Activated CD4-positive, alpha-beta memory T cell treated with anti-CD3 and anti-CD28 coated beads, Interleukin-2, amount 10 ng/mL, durations not matched to agents 7 days and 5 days (primary cell): ENCODE data around the gene SDK1. TPM values are rescaled to one million over a fixed set of nuclear protein-coding genes. Genes with fewer than 3 reads are reported as not detected.
"Not testable (repeated sequence)": the region's sequence is repeated elsewhere in the genome, so short reads cannot be mapped to it uniquely, and the experiment has no call there.

ENCODE experiments used
- CTCF ChIA-PET: fragments of 350-600 bp; sonication (Branson Sonifier 250); formaldehyde crosslinking; loops from one replicate; lab custom pipeline; 2021; ENCODE audit warnings: antibody characterized with exemption, inconsistent platforms; lab: Charles Lee
- POLR2A ChIA-PET: fragments of 350-600 bp; sonication (Branson Sonifier 250); formaldehyde crosslinking; loops from one replicate; lab custom pipeline; 2021; ENCODE audit warnings: antibody characterized with exemption; lab: Charles Lee
- DNase-seq: peaks from one replicate; pipeline ENCODE4 v3.0.0-alpha.2; 2020
- H3K27ac Mint-ChIP-seq: one replicate; pipeline ENCODE4 v1.8.0; 2021; ENCODE audit warnings: mild to moderate bottlenecking, mixed read lengths
- H3K27me3 Mint-ChIP-seq: one replicate; pipeline ENCODE4 v1.8.0; 2021; ENCODE audit warnings: mixed read lengths
- H3K36me3 Mint-ChIP-seq: one replicate; pipeline ENCODE4 v1.8.0; 2021; ENCODE audit warnings: low read depth, mixed read lengths
- H3K4me1 Mint-ChIP-seq: one replicate; pipeline ENCODE4 v1.8.0; 2021; ENCODE audit warnings: mixed read lengths
- H3K4me3 Mint-ChIP-seq: one replicate; pipeline ENCODE4 v1.8.0; 2021; ENCODE audit warnings: mild to moderate bottlenecking, mixed read lengths
- H3K9me3 Mint-ChIP-seq: one replicate; pipeline ENCODE4 v1.8.0; 2021; ENCODE audit warnings: mixed read lengths
- total RNA-seq, 2 experiments: library from RNA; stranded (reverse); gene quantifications; one replicate each; pipeline ENCODE4 v1.2.3, GENCODE V29; 2021

Gene SDK1
- total RNA-seq, 2 experiments from 2014 or later, result 0.03 to 0.05 TPM

DNA sequence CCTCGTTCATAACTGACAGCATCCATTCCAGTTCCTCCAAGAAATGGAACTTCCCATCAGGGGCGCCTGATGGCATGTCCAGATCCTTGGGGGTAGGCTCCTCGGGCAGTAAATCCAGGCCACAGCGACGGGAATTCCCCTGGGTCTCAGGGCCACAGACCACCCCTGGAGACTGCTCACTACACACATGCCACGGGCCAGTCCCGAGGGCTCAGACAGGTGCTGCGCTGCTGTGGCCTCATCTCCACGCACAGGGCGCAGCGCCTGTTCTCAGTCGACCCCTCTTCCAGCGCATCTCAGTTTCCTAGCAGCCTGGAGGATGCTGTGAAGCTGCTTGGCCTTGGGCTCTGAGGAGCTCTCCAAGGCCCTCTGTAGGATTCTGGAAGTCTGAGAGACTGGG, 907.5 kb downstream of the SDK1 start:
- Mint-ChIP-seq H3K36me3 (no peaks in the 10 kb centered on the region), H3K4me1 (no peaks in the 10 kb centered on the region), H3K27ac (no peak overlapping the region), H3K4me3 (no peak overlapping the region), H3K9me3 (no peaks in the 10 kb centered on the region), H3K27me3 (no peaks in the 10 kb centered on the region)
- ChIA-PET CTCF (no interaction called here), POLR2A (no interaction called here)
- no peak for DNase-seq

DNA sequence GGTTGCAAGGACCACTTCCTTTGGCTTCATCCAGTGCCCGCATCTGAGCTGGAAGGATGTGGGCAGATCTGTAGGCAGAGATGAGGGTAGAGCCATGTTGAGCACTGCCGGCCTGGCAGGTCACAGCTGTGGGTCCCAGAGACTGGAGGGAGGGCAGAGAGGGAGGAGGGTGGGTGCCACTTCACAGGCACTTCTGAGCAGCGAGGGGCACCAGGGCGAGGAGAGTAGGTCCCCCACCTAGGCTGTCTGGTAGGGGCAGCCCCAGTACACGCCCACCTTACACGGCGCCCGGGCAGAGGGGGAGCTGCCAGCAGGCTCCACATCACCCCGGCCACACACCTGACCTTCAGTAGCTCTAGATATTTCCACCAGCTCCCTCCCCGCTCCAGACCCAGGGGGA, 908.1 kb downstream of the SDK1 start:
- no peak for DNase-seq
- Mint-ChIP-seq H3K9me3 (no peaks in the 10 kb centered on the region), H3K36me3 (no peaks in the 10 kb centered on the region), H3K27ac (no peak overlapping the region), H3K4me1 (no peaks in the 10 kb centered on the region), H3K27me3 (no peaks in the 10 kb centered on the region), H3K4me3 (no peak overlapping the region)
- ChIA-PET POLR2A (no interaction called here), CTCF (no interaction called here)

GRCh38 chr7:4209966-4210365, 908.9 kb downstream of the SDK1 start:
- no peaks in the 10 kb centered on the region for H3K27me3 Mint-ChIP-seq
- H3K4me1 Mint-ChIP-seq, result no peaks in the 10 kb centered on the region
- H3K36me3 Mint-ChIP-seq, result no peaks in the 10 kb centered on the region
- ChIA-PET CTCF (no interaction called here), POLR2A (no interaction called here)
- DNase-seq, result no peak
- H3K9me3 Mint-ChIP-seq, result no peaks in the 10 kb centered on the region
- H3K27ac Mint-ChIP-seq, result no peak overlapping the region
- no peak overlapping the region for H3K4me3 Mint-ChIP-seq

GRCh38 chr7:4210821-4211220, 909.8 kb downstream of the SDK1 start:
- no peaks in the 10 kb centered on the region for H3K9me3 Mint-ChIP-seq
- no peaks in the 10 kb centered on the region for H3K4me1 Mint-ChIP-seq
- H3K27ac Mint-ChIP-seq, result no peak overlapping the region
- ChIA-PET POLR2A (no interaction called here), CTCF (no interaction called here)
- no peaks in the 10 kb centered on the region for H3K27me3 Mint-ChIP-seq
- H3K4me3 Mint-ChIP-seq, result no peak overlapping the region
- no peaks in the 10 kb centered on the region for H3K36me3 Mint-ChIP-seq
- no peak for DNase-seq

DNA sequence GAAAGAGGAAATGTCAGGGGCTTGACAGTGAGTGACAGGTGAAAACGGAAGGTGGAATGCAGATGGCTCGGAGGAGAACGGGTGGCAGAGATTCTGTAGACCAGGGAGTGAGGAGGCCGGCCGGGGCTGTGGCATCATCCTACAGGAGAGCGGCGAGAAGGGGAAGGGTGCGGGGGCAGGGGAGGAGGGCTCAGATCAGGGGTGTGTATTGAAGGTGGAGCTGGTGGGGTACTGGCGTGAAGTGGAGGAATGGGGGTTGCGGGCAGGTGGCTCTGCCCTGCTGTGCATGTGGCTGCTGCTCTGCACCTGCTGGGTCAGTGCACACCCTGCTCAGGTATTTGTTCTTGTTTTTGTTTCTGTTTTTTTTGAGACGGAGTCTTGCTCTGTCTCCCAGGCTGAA, 910.2 kb downstream of the SDK1 start:
- Mint-ChIP-seq H3K27ac (no peak overlapping the region), H3K4me3 (no peak overlapping the region), H3K27me3 (no peaks in the 10 kb centered on the region), H3K36me3 (no peaks in the 10 kb centered on the region), H3K4me1 (no peaks in the 10 kb centered on the region), H3K9me3 (no peaks in the 10 kb centered on the region)
- CTCF ChIA-PET, result no interaction called here
- DNase-seq, result no peak
- POLR2A ChIA-PET, result no interaction called here

DNA sequence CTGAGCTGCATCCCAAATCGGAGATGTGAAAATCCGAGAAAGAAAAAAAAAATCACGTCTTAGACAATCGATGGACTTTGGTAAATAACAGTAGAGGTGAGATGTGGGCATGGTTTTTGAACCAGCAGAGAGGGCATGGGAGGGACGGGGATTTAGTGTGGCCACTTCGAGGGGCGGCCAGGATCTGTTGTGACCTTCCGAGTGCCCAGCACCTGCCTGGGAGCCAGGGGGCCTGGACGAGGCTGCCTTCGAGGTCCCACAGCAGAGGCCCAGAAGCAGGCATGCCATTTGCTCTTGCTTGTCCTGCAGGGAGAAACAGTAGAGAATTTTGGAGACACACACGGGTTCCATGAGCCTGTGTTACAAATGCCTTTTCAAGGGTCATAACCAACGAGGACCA, 911.3 kb downstream of the SDK1 start:
- Mint-ChIP-seq H3K4me1 (no peaks in the 10 kb centered on the region), H3K9me3 (no peaks in the 10 kb centered on the region), H3K27me3 (no peaks in the 10 kb centered on the region), H3K4me3 (no peak overlapping the region), H3K27ac (no peak overlapping the region), H3K36me3 (no peaks in the 10 kb centered on the region)
- POLR2A ChIA-PET, result no interaction called here
- CTCF ChIA-PET, result no interaction called here
- DNase-seq, result no peak

- Mint-ChIP-seq H3K36me3 (no peaks in the 10 kb centered on the region), H3K4me3 (no peak overlapping the region), H3K4me1 (no peaks in the 10 kb centered on the region), H3K9me3 (no peaks in the 10 kb centered on the region), H3K27ac (no peak overlapping the region), H3K27me3 (no peaks in the 10 kb centered on the region)
- no peak for DNase-seq
- CTCF ChIA-PET, result no interaction called here
- POLR2A ChIA-PET, result no interaction called here
Observed at GRCh38 chr7:4214291-4215155, 913.5 kb downstream of the SDK1 start.

GRCh38 chr7:4215176-4215720, 914.2 kb downstream of the SDK1 start:
- no peak overlapping the region for H3K27ac Mint-ChIP-seq
- ChIA-PET CTCF (no interaction called here), POLR2A (no interaction called here)
- H3K4me3 Mint-ChIP-seq, result no peak overlapping the region
- no peak for DNase-seq
- no peaks in the 10 kb centered on the region for H3K4me1 Mint-ChIP-seq
- H3K9me3 Mint-ChIP-seq, result no peaks in the 10 kb centered on the region
- no peaks in the 10 kb centered on the region for H3K36me3 Mint-ChIP-seq
- no peaks in the 10 kb centered on the region for H3K27me3 Mint-ChIP-seq

DNA sequence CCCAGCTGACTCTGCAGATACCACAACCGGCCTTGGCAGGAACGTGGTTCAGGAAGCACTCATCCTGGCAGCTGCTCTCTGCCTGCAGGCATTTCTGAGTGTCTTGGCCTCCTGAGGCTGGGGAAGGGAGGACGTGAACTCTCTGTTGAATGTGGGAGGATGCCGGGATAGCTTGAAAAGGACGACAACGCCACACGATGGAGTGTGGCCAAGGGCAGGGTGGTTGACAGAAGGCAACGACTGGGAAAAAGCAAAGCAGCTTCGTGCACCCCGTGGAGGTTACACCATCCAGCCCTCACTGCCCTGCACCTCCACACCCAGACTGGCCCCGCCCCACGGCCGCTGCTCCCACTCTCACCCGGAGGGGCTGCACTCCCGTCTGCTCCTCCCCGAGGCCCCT, 915.0 kb downstream of the SDK1 start:
- Mint-ChIP-seq H3K4me1 (no peaks in the 10 kb centered on the region), H3K27me3 (no peaks in the 10 kb centered on the region)

DNA sequence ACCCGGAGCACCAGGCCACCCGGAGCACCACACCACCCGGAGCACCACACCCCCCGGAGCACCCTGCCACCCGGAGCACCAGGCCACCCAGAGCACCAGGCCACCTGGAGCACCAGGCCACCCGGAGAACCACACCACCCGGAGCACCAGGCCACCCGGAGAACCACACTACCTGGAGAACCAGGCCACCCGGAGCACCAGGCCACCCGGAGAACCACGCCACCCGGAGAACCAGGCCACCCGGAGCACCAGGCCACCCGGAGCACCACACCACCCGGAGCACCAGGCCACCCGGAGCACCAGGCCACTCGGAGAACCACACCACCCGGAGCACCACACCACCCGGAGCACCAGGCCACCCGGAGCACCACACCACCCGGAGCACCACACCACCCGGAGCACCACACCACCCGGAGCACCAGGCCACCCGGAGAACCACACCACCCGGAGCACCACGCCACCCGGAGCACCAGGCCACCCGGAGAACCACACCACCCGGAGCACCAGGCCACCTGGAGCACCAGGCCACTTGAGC, 916.1 kb downstream of the SDK1 start:
- H3K36me3 Mint-ChIP-seq, H3K9me3 Mint-ChIP-seq, POLR2A ChIA-PET, DNase-seq, H3K4me1 Mint-ChIP-seq, H3K4me3 Mint-ChIP-seq, H3K27ac Mint-ChIP-seq, H3K27me3 Mint-ChIP-seq: not testable (repeated sequence)
- CTCF ChIA-PET, result interaction anchor here (0.6 kb wide), 1 partner anchor 47 kb away, joined by 3 read pairs; no protein-coding TSS in a partner anchor

More for the DNA sequence above, 915.0 kb downstream of the SDK1 start:
- no peak overlapping the region for H3K27ac Mint-ChIP-seq
- DNase-seq, result no peak
- ChIA-PET CTCF (no interaction called here), POLR2A (no interaction called here)
- no peaks in the 10 kb centered on the region for H3K36me3 Mint-ChIP-seq
- H3K9me3 Mint-ChIP-seq, result no peaks in the 10 kb centered on the region
- no peak overlapping the region for H3K4me3 Mint-ChIP-seq

GRCh38 chr7:4218481-4218880, 917.4 kb downstream of the SDK1 start:
- no peaks in the 10 kb centered on the region for H3K4me1 Mint-ChIP-seq
- no peaks in the 10 kb centered on the region for H3K36me3 Mint-ChIP-seq
- DNase-seq, result no peak
- H3K9me3 Mint-ChIP-seq, result no peaks in the 10 kb centered on the region
- no peaks in the 10 kb centered on the region for H3K27me3 Mint-ChIP-seq
- POLR2A ChIA-PET, result no interaction called here
- no peak overlapping the region for H3K27ac Mint-ChIP-seq
- H3K4me3 Mint-ChIP-seq, result no peak overlapping the region
- CTCF ChIA-PET, result no interaction called here

DNA sequence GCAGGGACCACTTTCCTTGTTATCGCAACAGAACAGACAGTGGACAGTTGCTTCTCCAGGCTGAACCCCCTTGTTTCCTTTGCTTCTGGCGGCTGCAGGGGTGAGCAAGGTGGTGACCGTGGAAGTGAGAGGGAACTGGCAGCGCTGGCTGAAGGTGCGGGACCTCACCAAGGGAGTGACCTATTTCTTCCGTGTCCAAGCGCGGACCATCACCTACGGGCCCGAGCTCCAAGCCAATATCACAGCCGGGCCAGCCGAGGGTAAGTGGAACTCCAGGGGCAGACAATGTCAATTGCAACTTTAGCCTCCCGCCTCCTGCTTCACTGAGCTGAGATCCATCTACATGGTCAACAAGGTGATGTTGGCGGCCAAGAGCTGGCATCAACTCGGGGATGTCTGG, 919.0 kb downstream of the SDK1 start:
- H3K4me1 Mint-ChIP-seq, result no peaks in the 10 kb centered on the region

GRCh38 chr7:4221043-4221442, 920.0 kb downstream of the SDK1 start:
- H3K36me3 Mint-ChIP-seq, result no peaks in the 10 kb centered on the region
- no peak overlapping the region for H3K4me3 Mint-ChIP-seq
- no peak overlapping the region for H3K27ac Mint-ChIP-seq
- DNase-seq, result no peak
- POLR2A ChIA-PET, result no interaction called here
- CTCF ChIA-PET, result no interaction called here
- no peaks in the 10 kb centered on the region for H3K27me3 Mint-ChIP-seq
- no peaks in the 10 kb centered on the region for H3K4me1 Mint-ChIP-seq
- peaks cover 2% of the 10 kb centered on the region for H3K9me3 Mint-ChIP-seq

More for the DNA sequence above, 919.0 kb downstream of the SDK1 start:
- no peak for DNase-seq
- POLR2A ChIA-PET, result no interaction called here
- no peak overlapping the region for H3K4me3 Mint-ChIP-seq
- no peak overlapping the region for H3K27ac Mint-ChIP-seq
- H3K36me3 Mint-ChIP-seq, result no peaks in the 10 kb centered on the region
- H3K9me3 Mint-ChIP-seq, result peaks cover under 1% of the 10 kb centered on the region
- no peaks in the 10 kb centered on the region for H3K27me3 Mint-ChIP-seq
- CTCF ChIA-PET, result no interaction called here

- H3K36me3 Mint-ChIP-seq, result no peaks in the 10 kb centered on the region
- no peak for DNase-seq
- no peak overlapping the region for H3K27ac Mint-ChIP-seq
- no peaks in the 10 kb centered on the region for H3K4me1 Mint-ChIP-seq
- H3K27me3 Mint-ChIP-seq, result no peaks in the 10 kb centered on the region
- ChIA-PET CTCF (no interaction called here), POLR2A (no interaction called here)
- H3K4me3 Mint-ChIP-seq, result no peak overlapping the region
- H3K9me3 Mint-ChIP-seq, result peaks cover 2% of the 10 kb centered on the region
Observed at GRCh38 chr7:4222676-4223075, 921.6 kb downstream of the SDK1 start.
